Esophagus squamous epithelium (tissue), 4 donors: ENCODE data around the gene MCC.

ENCODE experiments used
- POLR2A ChIP-seq, 4 donors: fragments of 450-650 bp; IDR thresholded peaks; one replicate each; pipeline ENCODE4 v1.6.1; 2017; ENCODE audit warnings: antibody characterized with exemption in 4 of 4, mild to moderate bottlenecking in 4 of 4, moderate library complexity in 3 of 4
- TF ChIP-seq, protein P1 (sequence below), 6 experiments: fragments of 450-650 bp in 4 of 6; fragments of 200-600 bp in 2 of 6; sonication (generic) in 2 of 6; IDR thresholded peaks; one replicate each; pipeline ENCODE4 v1.5.1; 2016 to 2019; ENCODE audit warnings: antibody characterized with exemption in 6 of 6, mild to moderate bottlenecking in 4 of 6, moderate library complexity in 4 of 6

DNA sequence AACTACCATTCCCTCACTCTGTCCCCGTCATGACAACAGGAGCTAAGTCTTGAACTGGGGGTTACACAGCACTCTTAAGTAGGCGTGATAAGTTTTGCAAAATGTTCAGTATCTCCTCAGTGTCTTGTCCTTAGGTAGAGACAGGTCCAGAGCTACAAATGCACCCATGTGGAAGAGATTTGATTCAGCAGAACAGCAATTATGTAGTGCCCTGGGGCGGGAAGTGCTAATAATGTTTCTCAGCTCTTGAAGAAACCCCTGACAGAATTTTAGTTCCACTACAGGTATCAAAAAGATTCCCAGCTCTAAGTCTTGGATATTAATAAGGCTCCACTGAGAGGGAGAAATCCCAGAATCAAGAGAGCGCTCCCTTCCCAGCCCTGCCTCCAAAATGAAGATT lies 462.0 kb downstream of the MCC start:
- TF ChIP-seq, protein P1, sequence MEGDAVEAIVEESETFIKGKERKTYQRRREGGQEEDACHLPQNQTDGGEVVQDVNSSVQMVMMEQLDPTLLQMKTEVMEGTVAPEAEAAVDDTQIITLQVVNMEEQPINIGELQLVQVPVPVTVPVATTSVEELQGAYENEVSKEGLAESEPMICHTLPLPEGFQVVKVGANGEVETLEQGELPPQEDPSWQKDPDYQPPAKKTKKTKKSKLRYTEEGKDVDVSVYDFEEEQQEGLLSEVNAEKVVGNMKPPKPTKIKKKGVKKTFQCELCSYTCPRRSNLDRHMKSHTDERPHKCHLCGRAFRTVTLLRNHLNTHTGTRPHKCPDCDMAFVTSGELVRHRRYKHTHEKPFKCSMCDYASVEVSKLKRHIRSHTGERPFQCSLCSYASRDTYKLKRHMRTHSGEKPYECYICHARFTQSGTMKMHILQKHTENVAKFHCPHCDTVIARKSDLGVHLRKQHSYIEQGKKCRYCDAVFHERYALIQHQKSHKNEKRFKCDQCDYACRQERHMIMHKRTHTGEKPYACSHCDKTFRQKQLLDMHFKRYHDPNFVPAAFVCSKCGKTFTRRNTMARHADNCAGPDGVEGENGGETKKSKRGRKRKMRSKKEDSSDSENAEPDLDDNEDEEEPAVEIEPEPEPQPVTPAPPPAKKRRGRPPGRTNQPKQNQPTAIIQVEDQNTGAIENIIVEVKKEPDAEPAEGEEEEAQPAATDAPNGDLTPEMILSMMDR (IDR thresholded peaks at IDR 0.05) = no peak
- no peak for TF ChIP-seq POLR2A (IDR thresholded peaks at IDR 0.05)
